B cell (primary cell): ENCODE results near the gene STAT4. TPM values are rescaled to one million over a fixed set of nuclear protein-coding genes. Genes with fewer than 3 reads are reported as not detected.

Source experiments
- ATAC-seq: fragments of 200-7000 bp; cut with Tn5 transposase; one replicate; pipeline ENCODE4 v1.10.0; 2021; ENCODE audit warnings: low read depth, mild to moderate bottlenecking, moderate number of reproducible peaks, moderate library complexity
- CTCF ChIA-PET: fragments of 350-600 bp; sonication (Branson Sonifier 250); formaldehyde crosslinking; loops from one replicate; lab custom pipeline; 2021; ENCODE audit warnings: antibody characterized with exemption, inconsistent platforms; lab: Charles Lee
- POLR2A ChIA-PET: fragments of 350-600 bp; sonication (Branson Sonifier 250); formaldehyde crosslinking; loops from one replicate; lab custom pipeline; 2021; ENCODE audit warnings: antibody characterized with exemption; lab: Charles Lee
- DNase-seq: peaks from one replicate; pipeline ENCODE4 v3.0.0; 2013
- H2AFZ ChIP-seq: 2 replicates; pipeline ENCODE4 v1.6.1; 2012; ENCODE audit warnings: mild to moderate bottlenecking, low read depth, low read length; ENCODE audit not compliant: insufficient read depth, poor library complexity, severe bottlenecking
- H3K27ac ChIP-seq, 2 donors: 1 replicate in 1 of 2; 2 replicates in 1 of 2; pipeline ENCODE4 v1.5.1; 2012 to 2013; ENCODE audit warnings: low read length in 2 of 2, mild to moderate bottlenecking in 2 of 2, moderate library complexity in 1 of 2
- H3K27me3 ChIP-seq, 4 experiments: fragments of 200-600 bp in 1 of 4; sonication (generic) in 1 of 4; replicated peaks in 1 of 4; 1 replicate in 2 of 4; 2 replicates in 2 of 4; pipeline versions ENCODE4 v1.6.1 to v1.7.0; 2013 to 2016; ENCODE audit warnings: low read length in 3 of 4, mild to moderate bottlenecking in 2 of 4, mixed read lengths in 1 of 4, moderate library complexity in 1 of 4; ENCODE audit not compliant: insufficient read depth in 4 of 4, control insufficient read depth in 3 of 4; ENCODE audit errors: control extremely low read depth in 1 of 4
- H3K36me3 ChIP-seq, 2 experiments: replicated peaks in 1 of 2; 1 replicate in 1 of 2; 2 replicates in 1 of 2; pipeline versions ENCODE4 v1.6.1 to v1.7.1; 2013; ENCODE audit warnings: low read length in 1 of 2; ENCODE audit not compliant: insufficient read depth in 2 of 2, control insufficient read depth in 1 of 2; ENCODE audit errors: control extremely low read depth in 1 of 2, extremely low read depth in 1 of 2
- H3K4me1 ChIP-seq, 2 donors: fragments of 200-600 bp in 1 of 2; sonication (generic) in 1 of 2; 1 replicate in 1 of 2; 2 replicates in 1 of 2; pipeline versions ENCODE4 v1.5.1 to v1.6.1; 2013 to 2017; ENCODE audit warnings: low read length in 2 of 2; ENCODE audit not compliant: control insufficient read depth in 2 of 2, insufficient read depth in 2 of 2
- H3K4me2 ChIP-seq: replicated peaks from 2 replicates; pipeline ENCODE3; 2012; ENCODE audit warnings: mild to moderate bottlenecking, low read depth, low read length; ENCODE audit not compliant: poor library complexity, severe bottlenecking
- H3K4me3 ChIP-seq, 5 experiments: fragments of 200-600 bp in 1 of 5; sonication (generic) in 1 of 5; 1 replicate in 3 of 5; 2 replicates in 2 of 5; pipeline versions ENCODE4 v1.5.1 to v1.7.0; 2011 to 2016; ENCODE audit warnings: low read length in 4 of 5, mild to moderate bottlenecking in 4 of 5, low read depth in 2 of 5, control low read depth in 1 of 5, moderate library complexity in 1 of 5; ENCODE audit not compliant: insufficient read depth in 1 of 5; ENCODE audit errors: control extremely low read depth in 1 of 5, extremely low read depth in 1 of 5
- H3K79me2 ChIP-seq: fragments of 200-600 bp; sonication (generic); one replicate; pipeline ENCODE4 v1.6.0; 2016; ENCODE audit warnings: low read length; ENCODE audit not compliant: control insufficient read depth, insufficient read depth
- H3K9ac ChIP-seq: fragments of 200-600 bp; sonication (generic); 2 replicates; pipeline ENCODE4 v1.6.1; 2017; ENCODE audit warnings: mild to moderate bottlenecking, low read length, moderate library complexity
- H3K9me3 ChIP-seq, 3 donors: one replicate each; pipeline versions ENCODE4 v1.6.1 to v1.7.1; 2013; ENCODE audit warnings: low read length in 2 of 3; ENCODE audit not compliant: control insufficient read depth in 2 of 3, insufficient read depth in 1 of 3; ENCODE audit errors: control extremely low read depth in 1 of 3
- H4K20me1 ChIP-seq: 2 replicates; pipeline ENCODE4 v1.6.0; 2012; ENCODE audit warnings: mild to moderate bottlenecking, low read length; ENCODE audit not compliant: insufficient read depth, control insufficient read depth, poor library complexity, severe bottlenecking
- H3K27ac Mint-ChIP-seq: one replicate; pipeline ENCODE4 v1.8.0; 2021; ENCODE audit warnings: mixed read lengths
- H3K27me3 Mint-ChIP-seq: one replicate; pipeline ENCODE4 v1.8.0; 2021; ENCODE audit warnings: mixed read lengths
- H3K4me1 Mint-ChIP-seq: one replicate; pipeline ENCODE4 v1.8.0; 2021; ENCODE audit warnings: mixed read lengths
- H3K4me3 Mint-ChIP-seq: one replicate; pipeline ENCODE4 v1.8.0; 2021; ENCODE audit warnings: mixed read lengths
- H3K9me3 Mint-ChIP-seq: one replicate; pipeline ENCODE4 v1.8.0; 2022; ENCODE audit warnings: mixed read lengths; ENCODE audit not compliant: insufficient read depth
- CTCF ChIP-seq: fragments of 200-600 bp; IDR thresholded peaks from one replicate; pipeline ENCODE4 v1.8.0; 2022; ENCODE audit warnings: antibody characterized with exemption, mild to moderate bottlenecking
- EZH2 ChIP-seq: IDR thresholded peaks from 2 replicates; pipeline ENCODE4 v1.6.1; 2012; ENCODE audit warnings: borderline replicate concordance, low read depth, mild to moderate bottlenecking, moderate library complexity, low read length; ENCODE audit not compliant: insufficient read depth, poor library complexity, severe bottlenecking
- WGBS: methylation state at CpG from one replicate; pipeline ENCODE4 v1.1.5; 2013; ENCODE audit warnings: missing lambda C conversion rate; ENCODE audit not compliant: insufficient coverage; 5-methylcytosine and 5-hydroxymethylcytosine counted together
- intact Hi-C: fragments of 100-400 bp; cut with micrococcal nuclease; formaldehyde crosslinking; loops from one replicate; pipeline ENCODE4 v1.10.0; 2022
- polyA minus RNA-seq: library from RNA; depleted of rRNA, polyadenylated mRNA; stranded (reverse); fragments of >200 nt; gene quantifications from 2 replicates; pipeline ENCODE4 v1.2.3, GENCODE V29; 2012
- polyA plus RNA-seq: library from polyadenylated mRNA; depleted of rRNA; stranded (reverse); fragments of >200 nt; gene quantifications from 2 replicates; pipeline ENCODE4 v1.2.3, GENCODE V29; 2012
- total RNA-seq, 2 donors: library from RNA; stranded (reverse); fragments of 120-200 nt in 1 of 2; gene quantifications; 1 replicate in 1 of 2; 2 replicates in 1 of 2; pipeline versions ENCODE4 v1.2.3 to v1.2.4, GENCODE V29; 2013 to 2022

The STAT4 gene
- 58.9 and 62.1 TPM in 2 replicates for total RNA-seq
- 2.0 TPM for total RNA-seq (2013)
- 2.0 and 3.5 TPM in 2 replicates for polyA plus RNA-seq
- 2.7 and 10.2 TPM in 2 replicates for polyA minus RNA-seq

- Histone ChIP-seq H3K36me3 (no peaks in the 10 kb centered on the region), H3K4me3 (peak within 1 kb of the TSS; percentile 52 to 97 (median 72)), H3K79me2 (no peaks in the 10 kb centered on the region), H2AFZ (peak within 1 kb of the TSS; percentile 86), H3K27me3 (no peaks in the 10 kb centered on the region), H3K4me1 (peaks cover 3 to 16% of the 10 kb centered on the region in 2 donors), H3K4me2 (peak within 1 kb of the TSS; percentile 86), H3K9me3 (no peaks in the 10 kb centered on the region), H3K9ac (peak within 1 kb of the TSS; percentile 86), H3K27ac (peak within 1 kb of the TSS; percentile 38 to 53), H4K20me1 (no peaks in the 10 kb centered on the region)
- Mint-ChIP-seq H3K4me1 (peaks cover 30% of the 10 kb centered on the region), H3K27me3 (peaks cover 13% of the 10 kb centered on the region), H3K4me3 (peak within 1 kb of the TSS; percentile 94), H3K27ac (peak within 1 kb of the TSS; percentile 85), H3K9me3 (no peaks in the 10 kb centered on the region)
- TF ChIP-seq CTCF, result no peak
- ChIA-PET CTCF (interaction anchor here (1.1 to 13.3 kb wide), 3 partner anchors 15 to 419 kb away, joined by 3 to 418 read pairs (median 7); no protein-coding TSS in a partner anchor), POLR2A (no interaction called here)
- DNase-seq (peak; percentile 88), ATAC-seq (peak; percentile 91)
- WGBS, result under 1% methylated on average over 32 of the region's 33 CpGs
- intact Hi-C loops, result loop anchor here (1.0 to 5.0 kb wide), 6 partner anchors 15 to 1710 kb away; partner anchors contain the start of genes ASNSD1, GLS, NABP1 and WDR75
Observed at GRCh38 chr2:191150600-191151330, at the start of gene STAT4. Gene STAT4, minus strand, starts transcription at chr2:191150994. Its CDS starts 2,791 bp downstream, at chr2:191148203.

- Mint-ChIP-seq H3K9me3 (no peaks in the 10 kb centered on the region), H3K4me3 (no peak overlapping the region), H3K27ac (no peak overlapping the region), H3K4me1 (peaks cover 18% of the 10 kb centered on the region), H3K27me3 (no peaks in the 10 kb centered on the region)
- H3K79me2 ChIP-seq, result no peaks in the 10 kb centered on the region
- no peaks in the 10 kb centered on the region for H4K20me1 ChIP-seq
- no peak for DNase-seq
- CTCF ChIA-PET, result interaction anchor here (2.0 kb wide), 1 partner anchor 18 kb away, joined by 13 read pairs; no protein-coding TSS in a partner anchor
- no peaks in the 10 kb centered on the region for H3K36me3 ChIP-seq
- H3K9ac ChIP-seq, result no peak overlapping the region
- POLR2A ChIA-PET, result no interaction called here
- no peak overlapping the region for H3K4me2 ChIP-seq
- H3K27ac ChIP-seq, result no peak overlapping the region
- ATAC-seq, result no peak
- intact Hi-C loops, result no loop called here
- H3K27me3 ChIP-seq, result no peaks in the 10 kb centered on the region
- 80% methylated on average over 1 of the region's 6 CpGs for WGBS
- peaks cover 7 to 13% of the 10 kb centered on the region in 2 donors for H3K4me1 ChIP-seq
- no peak overlapping the region for H3K4me3 ChIP-seq
- no peak overlapping the region for H2AFZ ChIP-seq
- TF ChIP-seq CTCF, result no peak
- TF ChIP-seq EZH2, result no peak
- peaks cover 0 to 1% (median 0%) of the 10 kb centered on the region in 3 donors for H3K9me3 ChIP-seq
Observed at GRCh38 chr2:191199929-191200512, 49.2 kb upstream of the STAT4 start.
